Daoy (cell line): ENCODE measurements around the gene LDLRAD4. TPM values are rescaled to one million over a fixed set of nuclear protein-coding genes. Genes with fewer than 3 reads are reported as not detected.
"Not testable (repeated sequence)": the region's sequence is repeated elsewhere in the genome, so short reads cannot be mapped to it uniquely, and the experiment has no call there.

Experiments
- DNase-seq: peaks from one replicate; pipeline ENCODE4 v3.0.0-alpha.2; 2015; ENCODE audit warnings: low read depth
- total RNA-seq: library from RNA; depleted of rRNA; stranded (reverse); fragments of >200 nt; shearing (Covaris generic); gene quantifications from 2 replicates; pipeline ENCODE4 v1.2.3, GENCODE V29; 2014

LDLRAD4 gene
- total RNA-seq, 1 experiment from 2014 or later: 8.2 TPM

DNA sequence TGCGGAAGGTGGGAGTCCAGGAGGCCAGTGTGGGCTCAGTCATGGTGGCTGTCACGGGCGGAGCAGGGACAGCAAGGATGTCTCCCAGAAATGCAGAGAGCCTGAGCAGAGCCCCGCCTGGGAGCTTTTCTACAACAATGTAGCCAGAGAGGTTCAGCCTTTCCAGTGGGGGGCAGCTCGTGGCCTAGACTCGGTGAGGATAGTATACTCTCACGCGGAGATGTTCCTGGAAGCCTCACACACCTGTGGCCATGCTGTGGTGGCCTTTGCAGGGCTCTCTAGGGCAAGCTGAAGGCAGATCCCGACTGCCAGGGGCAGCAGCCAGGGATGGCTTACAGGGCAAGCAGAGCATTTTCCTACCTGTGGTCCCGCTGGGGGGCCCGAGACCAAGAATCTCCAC is 244.1 kb downstream of the LDLRAD4 start:
- no peak for DNase-seq

DNA sequence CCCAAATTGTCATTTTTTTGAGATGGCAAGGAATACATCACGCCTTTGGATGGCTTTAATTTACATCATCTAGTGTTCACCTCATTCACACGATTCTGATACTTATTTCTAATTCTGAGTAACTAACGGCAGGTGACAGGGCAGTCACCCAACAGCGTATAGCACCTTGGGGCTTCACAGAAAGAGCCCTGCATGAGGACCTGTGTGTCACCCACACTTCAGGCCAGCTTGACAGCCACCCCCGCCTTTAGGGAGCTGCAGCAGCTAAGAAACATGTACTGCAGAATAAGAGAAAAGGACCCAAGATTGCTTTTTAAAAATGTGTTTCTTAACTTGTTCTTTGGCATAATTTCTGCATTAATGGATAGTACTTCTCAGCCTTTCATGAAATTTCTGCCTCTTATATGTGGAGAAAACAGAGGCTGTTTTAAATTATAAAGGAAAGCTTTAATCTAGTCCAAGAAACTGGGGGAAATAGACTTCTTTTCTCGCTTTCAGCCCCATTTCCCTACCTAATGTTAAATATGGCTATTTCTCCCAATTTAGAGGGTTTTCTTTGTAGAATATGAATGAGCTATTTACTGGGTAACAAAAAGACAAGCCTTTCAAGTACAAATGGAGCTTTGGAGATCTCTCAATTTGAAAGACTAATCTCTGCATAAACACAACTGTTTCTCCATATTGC is 245.1 kb downstream of the LDLRAD4 start:
- DNase-seq: no peak

DNA sequence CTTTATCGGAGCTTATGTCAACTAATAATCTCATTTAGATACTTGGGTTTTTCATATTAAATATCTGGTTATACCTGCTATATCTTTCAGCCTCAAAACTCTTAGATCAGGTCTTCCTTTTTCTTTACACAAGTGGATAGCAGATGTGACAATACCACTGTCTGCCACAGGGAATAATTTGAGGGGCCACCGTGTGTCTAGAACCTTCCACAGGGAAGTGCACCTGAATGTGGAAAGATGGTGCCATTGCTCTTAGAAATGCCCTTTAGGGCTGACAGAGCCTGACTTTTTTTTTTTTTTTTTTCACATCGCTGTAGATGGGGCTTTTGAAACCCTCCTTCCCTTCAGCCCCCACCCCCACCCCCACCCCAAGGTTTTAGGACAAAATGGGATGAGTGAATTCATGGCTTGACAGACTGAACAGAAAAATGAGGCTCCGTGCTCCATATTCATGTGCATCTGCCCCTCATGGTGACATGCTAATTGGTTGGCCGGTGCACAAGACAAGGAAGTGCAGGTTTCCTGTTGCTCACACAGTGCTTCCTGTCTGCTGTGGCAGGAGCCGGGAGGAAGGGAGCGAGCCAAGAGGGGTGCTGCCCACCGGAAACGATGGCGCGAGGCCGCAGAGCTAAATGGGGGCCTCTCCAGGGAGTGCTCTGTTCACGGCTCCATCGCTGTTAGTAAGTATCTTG is 246.0 kb downstream of the LDLRAD4 start:
- DNase-seq: peak; percentile 60

DNA sequence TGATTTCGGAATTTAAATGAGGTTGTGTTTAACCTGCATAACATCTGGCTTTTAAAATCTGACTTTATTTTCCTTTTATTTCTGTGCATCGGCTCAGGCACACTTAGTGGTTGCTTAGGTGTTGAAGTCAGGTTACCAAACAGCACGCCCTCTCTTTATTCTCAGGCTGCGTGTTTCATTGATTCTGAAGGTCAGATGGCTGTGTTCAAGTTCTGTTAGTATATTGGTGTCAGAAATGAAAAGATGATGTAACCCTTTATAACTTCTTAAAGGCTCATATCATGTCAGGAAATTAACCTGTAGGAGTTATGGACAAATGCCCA is 246.5 kb downstream of the LDLRAD4 start:
- no peak for DNase-seq

DNA sequence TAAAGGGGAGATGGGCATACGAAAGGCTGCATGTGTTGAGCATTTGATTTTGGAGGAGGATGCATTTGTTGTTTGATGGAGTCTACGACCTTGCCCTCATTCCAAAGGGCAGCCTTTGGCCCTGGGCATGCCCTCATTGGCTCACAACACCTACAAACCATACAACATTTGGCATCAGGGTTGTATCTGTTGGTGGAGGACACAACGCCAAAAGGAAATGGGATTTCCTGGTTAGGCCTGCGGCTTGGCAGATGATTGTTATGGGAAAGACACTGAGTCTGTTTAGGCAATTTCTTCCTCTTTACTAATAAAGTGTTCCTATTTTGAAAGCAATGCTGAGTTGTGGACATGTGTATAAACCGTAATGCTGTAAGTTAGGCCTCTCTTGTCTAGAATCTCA is 246.9 kb downstream of the LDLRAD4 start:
- DNase-seq: no peak

DNA sequence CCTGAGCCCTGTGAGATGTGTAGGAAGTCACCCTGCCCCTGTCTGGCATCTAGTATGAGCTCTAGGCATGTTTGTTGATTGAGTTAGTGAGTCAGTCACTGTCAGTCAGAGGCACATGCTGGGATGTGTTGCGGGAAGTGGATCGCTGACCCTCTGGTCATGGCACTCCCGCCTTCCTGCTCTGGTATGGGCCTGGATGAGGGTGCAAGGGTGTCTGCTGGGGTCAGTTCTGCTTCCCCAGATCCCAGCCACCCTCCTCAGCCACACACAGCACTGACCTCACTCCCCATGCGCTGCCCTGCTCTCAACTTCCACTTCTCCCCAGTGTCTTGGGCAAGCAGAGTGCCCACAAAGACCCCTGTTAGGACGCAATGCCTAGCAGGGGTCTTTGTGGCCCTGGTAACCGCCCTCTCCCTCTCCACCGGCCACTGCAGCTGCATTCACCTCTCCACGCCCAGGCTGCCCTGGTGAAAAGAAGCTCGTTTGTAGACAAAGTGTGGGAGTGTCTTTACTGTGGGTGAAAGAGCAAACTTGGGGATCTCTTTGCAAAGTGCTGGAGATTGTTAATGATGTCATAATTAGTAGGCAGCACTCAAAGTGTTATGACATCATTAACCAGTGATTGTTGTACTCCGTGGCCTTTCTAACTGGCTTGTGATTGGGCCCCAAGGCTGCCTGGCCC is 252.1 kb downstream of the LDLRAD4 start:
- no peak for DNase-seq

DNA sequence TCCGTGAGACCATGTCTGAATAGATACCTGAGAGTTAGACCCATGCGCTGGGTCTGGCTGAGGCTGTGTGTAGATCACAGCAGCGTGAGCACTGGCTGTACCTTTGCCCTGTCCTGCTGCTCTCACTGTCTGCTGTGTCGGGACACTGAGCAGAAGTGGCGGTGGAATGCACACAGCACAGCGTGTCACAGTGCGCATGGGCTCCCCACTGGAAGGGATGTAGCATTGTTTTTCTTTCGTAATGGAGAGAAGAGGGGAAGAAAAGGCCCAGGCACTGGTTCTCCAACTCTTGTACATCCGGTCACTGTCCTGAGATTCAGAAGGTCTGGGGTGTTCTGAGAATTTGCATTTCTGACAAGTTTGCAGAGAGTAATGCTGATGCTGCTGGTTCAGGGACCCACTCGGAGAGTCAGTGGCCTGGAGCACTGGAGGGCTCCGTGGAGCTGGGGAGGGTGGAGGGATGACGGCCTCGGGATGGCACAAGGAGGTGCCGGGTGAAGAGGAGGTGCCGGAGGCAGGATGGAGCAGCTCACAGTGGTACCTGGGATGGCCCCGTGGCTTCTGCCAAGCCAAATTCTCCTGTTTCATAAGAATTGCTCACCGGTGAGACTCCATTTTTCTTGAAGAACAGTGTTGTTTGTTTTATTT is 252.8 kb downstream of the LDLRAD4 start:
- DNase-seq: no peak

DNA sequence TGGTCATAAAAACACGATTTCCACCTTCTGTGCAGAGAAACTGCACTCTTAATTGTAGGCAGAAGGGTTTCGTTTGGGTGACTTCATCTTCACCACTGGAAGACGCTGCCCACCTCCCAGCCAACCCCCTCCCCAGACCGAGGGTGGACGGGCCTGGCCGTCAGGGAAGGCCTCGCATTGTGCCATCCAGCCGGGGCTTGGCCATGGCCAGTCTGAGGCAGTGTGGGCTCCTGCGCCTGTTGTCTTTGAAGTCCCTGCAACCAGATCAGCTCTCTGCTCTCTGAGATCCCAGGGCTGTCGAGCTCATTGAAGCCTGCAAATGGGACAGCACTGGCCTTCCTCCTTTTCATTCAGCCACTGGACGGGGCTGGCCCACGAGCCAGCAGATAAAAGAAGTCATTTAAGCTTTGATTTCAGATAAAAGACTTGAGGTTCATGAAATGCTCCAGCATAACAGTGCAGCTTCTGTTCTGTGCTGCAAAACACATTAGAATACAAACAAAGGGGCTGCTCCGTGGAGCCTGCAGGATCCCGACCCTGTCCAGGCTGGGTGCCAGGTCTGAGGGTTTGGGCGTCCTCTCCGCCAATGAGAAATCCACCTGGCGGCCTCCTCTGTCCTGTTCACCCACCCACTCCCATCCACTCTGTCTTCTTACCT is 253.5 kb downstream of the LDLRAD4 start:
- DNase-seq: no peak

DNA sequence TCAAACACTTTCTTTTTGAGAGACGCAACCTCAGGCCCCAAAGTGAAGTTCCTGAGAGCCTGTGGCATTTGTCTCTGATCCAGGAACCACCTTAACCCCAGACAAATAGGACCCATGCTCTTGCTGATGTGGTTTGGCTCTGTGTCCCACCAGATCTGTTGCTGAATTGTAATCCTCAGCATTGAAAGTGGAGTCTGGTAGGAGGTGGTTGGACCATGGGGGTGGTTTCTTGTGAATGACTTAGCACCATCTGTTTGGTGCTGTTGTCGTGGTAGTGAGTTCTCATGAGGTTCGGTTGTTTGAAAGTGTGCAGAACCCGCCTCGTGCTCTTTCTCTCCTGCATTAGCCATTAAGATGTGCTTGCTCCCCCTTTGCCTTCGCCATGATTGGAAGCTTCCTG is 255.2 kb downstream of the LDLRAD4 start:
- DNase-seq: no peak

DNA sequence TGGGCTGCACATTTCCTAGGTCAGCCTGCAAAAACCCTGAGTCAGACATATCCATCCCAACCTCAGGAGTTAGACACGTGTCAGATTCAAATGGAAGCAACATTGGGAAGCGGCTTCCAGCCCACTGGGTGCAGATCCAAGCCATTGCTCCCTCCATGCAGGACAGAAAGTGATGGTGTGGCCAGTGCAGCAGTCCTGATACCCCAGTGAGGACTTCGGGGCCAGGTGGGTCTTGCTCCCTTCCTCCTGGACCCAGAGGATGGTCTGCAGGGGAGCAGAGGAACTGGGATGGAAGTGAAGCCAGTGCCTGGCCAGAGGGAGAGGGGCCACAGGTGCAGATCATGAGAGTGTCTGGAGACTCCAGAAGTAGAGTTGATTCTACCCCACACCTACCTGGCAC is 255.8 kb downstream of the LDLRAD4 start:
- no peak for DNase-seq

DNA sequence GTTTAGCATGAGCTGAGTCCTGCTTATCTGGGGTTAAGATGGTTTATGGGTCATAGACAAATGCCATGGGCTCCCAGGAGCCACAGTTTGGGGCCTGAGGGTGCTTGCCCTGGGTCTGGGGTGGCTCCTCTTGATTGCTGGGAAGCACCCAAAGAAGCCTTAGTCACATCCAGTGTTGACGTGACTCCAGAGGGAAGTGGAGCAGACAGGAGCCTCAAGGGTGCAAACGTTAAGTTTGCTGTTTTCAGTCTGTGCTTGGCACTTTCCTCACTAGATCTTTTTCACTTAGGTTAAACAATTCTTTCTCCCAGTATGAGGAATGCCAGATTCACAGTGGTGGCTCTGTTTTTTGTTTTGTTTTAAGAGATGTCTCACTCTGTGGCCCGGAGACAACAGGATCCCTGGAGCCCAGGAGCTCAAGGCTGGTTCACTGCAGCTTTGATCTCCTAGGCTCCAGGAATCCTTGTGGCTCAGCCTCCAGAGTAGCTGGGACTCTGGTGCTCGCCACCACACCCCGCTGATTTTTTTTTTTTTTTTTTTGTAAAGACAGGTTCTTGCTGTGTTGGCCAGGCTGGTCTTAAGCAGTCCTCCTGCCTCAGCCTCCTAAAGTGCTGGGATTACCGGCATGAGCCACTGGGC is 256.5 kb downstream of the LDLRAD4 start:
- no peak for DNase-seq

DNA sequence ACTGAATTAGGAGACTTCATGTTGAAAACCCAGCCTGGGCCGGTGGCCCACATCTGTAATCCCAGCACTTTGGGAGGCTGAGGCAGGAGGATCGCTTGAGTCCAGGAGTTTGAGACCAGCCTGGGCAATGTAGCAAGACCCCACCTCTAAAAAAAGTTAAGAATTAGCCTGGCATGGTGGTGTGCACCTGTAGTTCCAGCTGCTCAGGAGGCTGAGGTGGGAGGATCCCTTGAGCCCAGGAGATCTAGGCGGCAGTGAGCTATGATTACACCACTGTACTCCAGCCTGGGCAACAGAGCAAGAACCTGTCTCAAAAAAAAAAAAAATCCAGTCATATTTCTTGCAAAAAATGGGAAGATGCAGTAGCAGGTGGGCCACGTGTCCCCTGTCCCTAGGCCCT is 257.8 kb downstream of the LDLRAD4 start:
- not testable (repeated sequence) for DNase-seq

DNA sequence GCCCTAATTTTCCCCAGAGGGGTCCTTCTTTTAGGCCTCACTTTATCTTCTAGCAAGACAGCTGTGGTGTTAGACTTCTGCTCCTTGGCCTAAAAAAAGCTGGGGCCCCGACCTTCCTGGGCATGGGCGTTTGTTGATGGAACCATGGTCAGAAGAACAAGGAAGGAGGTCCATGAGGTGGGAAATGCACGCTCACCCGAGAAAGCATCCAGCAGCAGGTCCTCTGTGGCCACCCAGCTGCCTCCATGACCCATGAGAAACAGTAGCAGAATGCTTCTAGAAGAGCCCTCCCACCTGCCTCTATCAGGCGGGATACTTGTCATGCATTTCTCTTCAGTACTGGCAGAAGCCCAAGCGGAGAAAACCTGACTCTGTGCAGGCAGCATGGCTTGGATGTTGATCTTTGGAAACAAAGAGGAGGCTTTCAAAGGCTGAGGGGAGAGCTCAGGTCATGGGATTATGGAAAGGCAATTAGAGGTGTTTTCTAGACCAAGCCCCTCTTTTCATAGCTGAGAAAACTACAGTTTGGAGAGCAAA is 258.7 kb downstream of the LDLRAD4 start:
- no peak for DNase-seq

DNA sequence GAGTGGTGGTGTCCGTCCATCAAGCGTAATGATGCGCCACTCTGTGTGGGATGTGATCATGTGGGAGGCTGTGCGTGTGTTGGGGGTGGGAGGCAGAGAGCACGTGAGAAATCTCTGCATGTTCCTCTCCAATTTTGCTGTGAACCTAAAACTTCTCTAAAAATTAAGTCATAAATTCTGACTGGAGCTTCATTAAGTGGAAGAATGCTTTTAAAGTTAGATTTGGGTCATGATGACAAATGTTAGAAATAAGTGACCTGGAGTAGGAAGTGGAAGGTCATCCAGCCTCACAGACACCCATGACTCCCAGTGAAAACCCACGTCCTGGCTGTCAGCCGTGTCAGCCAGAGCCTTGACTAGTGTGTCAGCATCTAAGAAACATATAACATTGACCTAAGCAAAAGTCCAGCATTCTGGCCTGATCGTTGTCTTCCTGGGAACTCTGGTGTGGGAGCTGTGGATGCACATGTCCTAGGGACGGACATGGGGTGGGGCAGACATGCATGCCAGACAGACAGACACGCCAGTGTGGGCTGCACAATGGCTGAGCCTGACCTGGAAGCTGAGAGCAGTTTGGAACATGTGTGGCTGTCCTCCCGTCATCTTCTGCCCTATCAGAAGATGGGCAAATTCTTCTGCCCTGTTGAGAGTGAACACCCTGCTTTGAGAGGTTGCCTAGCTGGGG is 262.2 kb downstream of the LDLRAD4 start:
- DNase-seq: no peak

DNA sequence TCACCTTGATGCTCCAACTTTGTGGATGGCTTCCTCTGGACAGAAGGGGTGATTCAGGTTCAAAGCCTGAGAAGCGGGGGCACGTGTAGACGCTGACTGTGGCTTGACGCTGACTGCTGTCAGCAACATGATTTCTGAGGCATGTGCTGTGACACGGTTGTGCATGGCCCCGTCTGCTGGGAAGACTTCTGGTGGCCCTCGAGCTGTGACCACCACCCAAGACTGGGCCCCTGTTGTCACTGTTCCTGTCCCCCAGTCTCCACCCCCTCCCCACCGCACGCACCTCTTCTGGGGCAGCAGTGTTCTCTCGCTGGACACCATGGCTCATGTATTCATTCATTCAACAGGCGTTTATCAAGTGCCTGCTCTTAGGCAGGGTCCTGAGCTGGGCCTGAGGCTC is 262.8 kb downstream of the LDLRAD4 start:
- no peak for DNase-seq

DNA sequence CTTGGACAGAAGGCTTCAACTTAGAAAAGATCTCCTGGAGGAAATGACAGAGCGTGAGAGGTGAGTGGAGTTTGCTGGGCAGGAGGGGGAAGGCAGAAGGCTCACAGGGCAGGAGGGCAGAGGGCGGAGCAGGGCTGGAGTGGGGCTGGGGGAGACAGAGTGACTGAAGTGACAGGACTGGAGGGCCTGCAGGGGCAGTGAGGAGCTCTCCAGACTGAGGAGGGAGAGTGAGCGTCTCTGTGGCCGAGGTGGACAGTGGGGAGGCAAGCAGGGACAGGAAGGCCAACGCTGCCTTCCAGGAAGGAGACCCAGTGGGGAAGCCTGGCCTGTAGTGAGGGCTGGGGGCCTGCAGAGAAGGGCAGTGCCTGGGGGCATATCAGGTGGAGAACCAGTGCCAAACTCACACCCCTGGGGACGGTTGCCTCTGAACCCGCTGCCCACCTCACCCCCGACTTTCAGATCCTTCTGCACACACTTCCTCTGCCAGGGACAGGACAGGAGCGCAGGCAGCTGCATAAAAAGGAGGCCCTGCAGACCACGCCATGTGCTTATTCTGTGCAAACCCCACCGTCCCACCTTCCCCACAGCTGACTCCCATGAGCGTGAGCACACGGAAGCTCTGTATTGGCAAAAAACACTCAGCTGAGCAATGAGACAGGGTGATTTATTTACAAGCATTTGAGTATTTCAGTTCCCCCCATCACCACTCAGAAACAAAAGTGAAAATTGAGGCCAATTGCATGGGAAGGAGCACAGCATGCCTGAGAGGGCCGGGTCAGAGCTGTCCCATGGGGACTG is 263.5 kb downstream of the LDLRAD4 start:
- DNase-seq: no peak

DNA sequence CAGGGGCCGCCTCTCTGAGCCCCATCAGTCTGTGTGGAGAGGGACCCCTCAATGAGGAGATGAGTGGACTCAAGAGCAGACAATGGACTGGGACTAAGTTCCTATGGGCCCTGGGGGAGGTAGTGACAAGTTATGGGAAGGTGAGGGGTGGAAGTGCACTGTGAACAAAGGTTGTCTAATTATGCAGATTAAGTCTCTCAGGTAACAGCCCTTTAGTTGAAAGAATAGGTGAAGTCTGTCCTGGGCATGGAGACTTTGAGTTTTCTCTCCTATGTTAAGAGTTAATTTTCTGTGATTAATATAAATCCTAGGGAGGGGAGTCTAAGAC is 264.0 kb downstream of the LDLRAD4 start:
- DNase-seq: no peak

DNA sequence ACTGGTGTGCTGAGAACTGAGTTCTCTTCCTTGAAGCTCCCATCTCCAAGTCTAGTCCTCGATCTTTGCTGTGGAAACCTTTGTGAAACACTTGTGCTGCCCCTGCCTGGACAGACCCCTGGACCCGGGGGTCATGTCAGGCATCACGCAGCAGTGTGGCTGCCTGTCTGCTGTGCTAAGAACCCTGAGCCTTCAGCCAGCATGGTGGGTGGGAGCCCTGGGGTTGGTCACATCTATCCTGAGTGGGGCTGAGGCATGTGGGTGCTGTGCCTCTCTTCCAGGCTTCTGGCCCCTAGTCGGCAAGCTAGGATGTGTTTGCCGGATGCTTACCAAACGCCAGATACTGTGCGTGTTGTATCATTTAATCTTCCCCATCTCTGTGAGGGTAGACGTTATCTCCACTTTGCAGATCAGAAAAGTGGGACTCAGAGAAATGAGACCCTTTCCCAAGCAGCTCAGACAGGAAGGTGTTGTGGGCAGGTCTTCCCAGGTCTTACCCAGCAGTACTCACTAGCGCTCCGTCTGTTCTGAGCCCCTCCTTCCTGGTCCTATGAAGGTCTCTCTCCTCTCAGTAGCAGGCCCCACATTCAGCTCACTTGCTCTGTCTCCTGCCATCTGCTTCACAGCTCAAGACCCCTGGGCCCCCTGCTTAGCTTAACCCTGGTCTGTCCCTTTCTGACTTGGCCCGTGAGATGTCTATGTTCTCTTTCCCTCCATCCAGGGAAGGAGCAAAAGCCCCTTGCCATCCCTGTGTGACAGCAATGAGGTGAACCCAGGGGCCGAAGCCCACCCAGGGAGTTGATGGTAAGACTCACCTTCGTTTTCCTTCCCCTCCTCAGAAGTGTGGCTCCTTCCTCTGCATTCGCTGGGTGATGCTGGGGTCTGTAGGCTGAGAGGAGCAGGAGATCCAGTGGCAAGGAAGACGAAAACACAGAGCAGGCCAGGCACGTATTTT is 265.0 kb downstream of the LDLRAD4 start:
- DNase-seq: no peak

DNA sequence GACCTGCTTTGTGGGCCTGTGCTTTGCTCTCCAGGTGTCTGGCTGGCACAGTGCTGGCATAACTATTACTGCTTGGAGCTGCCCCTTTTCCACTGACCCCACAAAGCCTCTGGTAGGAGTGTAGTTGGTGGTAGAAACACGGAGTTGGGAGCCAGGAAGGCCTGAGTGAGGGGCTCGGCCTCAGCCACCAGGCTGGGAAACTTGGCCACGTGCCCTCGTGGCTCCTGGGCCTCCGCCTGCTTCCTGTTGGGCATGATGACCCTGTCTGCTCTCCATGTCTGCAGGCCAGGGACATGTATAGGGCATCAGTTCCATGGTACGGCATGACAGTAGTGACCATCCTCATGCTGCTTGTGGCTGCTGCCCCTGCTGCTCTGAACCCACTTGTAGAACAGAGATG is 266.6 kb downstream of the LDLRAD4 start:
- no peak for DNase-seq
